DMS153 treated with DMSO at 0.1 percent for 48 hours (cell line): Measurements from ENCODE around the gene PHF1.

Experiments used
- DNase-seq: peaks from one replicate; lab custom pipeline; 2025; ENCODE audit not compliant: unreplicated experiment; lab: John Stamatoyannopoulos, UW

The PHF1 gene

GRCh38 chr6:33453393-33454008 is 42.7 kb downstream of the PHF1 start:
- no peak for DNase-seq

GRCh38 chr6:33454009-33454946 is 43.5 kb downstream of the PHF1 start, which contains the start of gene ZBTB9:
ZBTB9 (plus strand) TSS chr6:33454576; CDS start chr6:33455101, 525 bp downstream.
- DNase-seq: peak; percentile 81

GRCh38 chr6:33455051-33455450 is 44.2 kb downstream of the PHF1 start:
- DNase-seq: no peak

GRCh38 chr6:33456156-33456555 is 45.3 kb downstream of the PHF1 start:
- no peak for DNase-seq

GRCh38 chr6:33458676-33459075 is 47.9 kb downstream of the PHF1 start:
- DNase-seq: no peak

- no peak for DNase-seq
These were observed 48.4 kb downstream of the PHF1 start for GRCh38 chr6:33459226-33459625.
